HepG2 (cell line): ENCODE measurements around the gene RANBP17. TPM values are rescaled to one million over a fixed set of nuclear protein-coding genes. Genes with fewer than 3 reads are reported as not detected.

Source experiments
- ATAC-seq: fragments of 200-7000 bp; cut with Tn5 transposase; 3 replicates; pipeline ENCODE4 v1.9.1; 2020; ENCODE audit warnings: mild to moderate bottlenecking, moderate library complexity
- BruUV-seq: library from RNA; stranded (reverse); fragments of 400-500 nt; replicated peaks from 2 replicates; lab custom pipeline; 2021; lab: Mats Ljungman, UMichigan
- CTCF ChIA-PET: fragments of 300-600 bp; formaldehyde crosslinking; extraction: SDS; loops from one replicate; lab custom pipeline; 2021; ENCODE audit warnings: low total read pairs, inconsistent platforms, low intra/inter-chr PET ratio; lab: Yijun Ruan, JAX
- POLR2A ChIA-PET: fragments of 350-600 bp; sonication (Branson Sonifier 250); formaldehyde crosslinking; loops from one replicate; lab custom pipeline; 2020; ENCODE audit warnings: antibody characterized with exemption, inconsistent platforms; lab: Yijun Ruan, JAX
- DNase-seq: peaks from one replicate; pipeline ENCODE4 v3.0.0-alpha.2; 2015; ENCODE audit warnings: low spot score
- FAIRE-seq: peaks from 3 replicates; lab custom pipeline; 2011; peaks lifted over from hg19 to GRCh38; lab: Jason Lieb, UNC
- H2AFZ ChIP-seq: one replicate; pipeline ENCODE4 v1.6.1; 2011; ENCODE audit warnings: low read length, inconsistent platforms
- H3K27ac ChIP-seq: fragments of 300-600 bp; 3 replicates; pipeline ENCODE4 v1.8.0; 2011; ENCODE audit warnings: mixed run types, mild to moderate bottlenecking, mixed read lengths, low read length, inconsistent platforms; ENCODE audit not compliant: insufficient read depth; ENCODE audit errors: extremely low read length
- H3K27me3 ChIP-seq, 2 experiments: fragments of 200-600 bp in 1 of 2; 2 replicates in 1 of 2; 3 replicates in 1 of 2; pipeline versions ENCODE4 v1.6.0 to v1.8.0; 2011; ENCODE audit warnings: low read length in 2 of 2, mild to moderate bottlenecking in 2 of 2, moderate library complexity in 2 of 2, inconsistent platforms in 1 of 2; ENCODE audit not compliant: insufficient read depth in 2 of 2, control insufficient read depth in 1 of 2
- H3K36me3 ChIP-seq, 2 experiments: fragments of 200-600 bp in 1 of 2; replicated peaks in 1 of 2; 2 replicates in 1 of 2; 3 replicates in 1 of 2; pipeline versions ENCODE4 v1.5.1 to v1.8.0; 2011; ENCODE audit warnings: low read length in 2 of 2, inconsistent platforms in 1 of 2; ENCODE audit not compliant: insufficient read depth in 2 of 2, control insufficient read depth in 1 of 2
- H3K4me1 ChIP-seq: 2 replicates; pipeline ENCODE4 v1.5.1; 2012; ENCODE audit warnings: low read length, inconsistent platforms; ENCODE audit not compliant: insufficient read depth
- H3K4me2 ChIP-seq: 2 replicates; pipeline ENCODE4 v1.6.0; 2011; ENCODE audit warnings: low read depth, low read length, inconsistent platforms
- H3K4me3 ChIP-seq, 3 experiments: fragments of 200-600 bp in 1 of 3; sonication (generic), shearing (Covaris generic) in 1 of 3; replicated peaks in 1 of 3; 2 replicates each; pipeline ENCODE4 v1.5.1; 2011 to 2016; ENCODE audit warnings: low read length in 3 of 3, inconsistent platforms in 2 of 3, low read depth in 2 of 3, mild to moderate bottlenecking in 2 of 3, control low read depth in 1 of 3, mixed read lengths in 1 of 3; ENCODE audit not compliant: insufficient read depth in 1 of 3
- H3K79me2 ChIP-seq: one replicate; pipeline ENCODE4 v1.6.1; 2011; ENCODE audit warnings: low read length, inconsistent platforms; ENCODE audit not compliant: insufficient read depth
- H3K9ac ChIP-seq: 2 replicates; pipeline ENCODE4 v1.6.0; 2011; ENCODE audit warnings: mild to moderate bottlenecking, low read depth, low read length, inconsistent platforms; ENCODE audit not compliant: insufficient read depth
- H3K9me3 ChIP-seq: 2 replicates; pipeline ENCODE4 v1.5.1; 2012; ENCODE audit warnings: mild to moderate bottlenecking, low read length
- H4K20me1 ChIP-seq: 2 replicates; pipeline ENCODE4 v1.6.0; 2011; ENCODE audit warnings: inconsistent platforms, mild to moderate bottlenecking, low read length, moderate library complexity; ENCODE audit not compliant: insufficient read depth
- CTCF ChIP-seq: sonication (generic); formaldehyde crosslinking; IDR thresholded peaks from 2 replicates; pipeline ENCODE4 v1.5.0; 2020; ENCODE audit warnings: mild to moderate bottlenecking, missing genetic modification reagents, moderate library complexity
- DNMT3B ChIP-seq: conservative IDR thresholded peaks from 2 replicates; pipeline ENCODE4 v1.6.1; 2016; ENCODE audit warnings: missing biosample characterization, control low read depth
- STAG1 ChIP-seq: sonication (generic); formaldehyde crosslinking; IDR thresholded peaks from 2 replicates; pipeline ENCODE4 v1.4.0; 2020; ENCODE audit warnings: missing genetic modification reagents
- ZBTB49 ChIP-seq: sonication (generic); formaldehyde crosslinking; IDR thresholded peaks from 2 replicates; pipeline ENCODE4 v1.4.0; 2020; ENCODE audit warnings: missing genetic modification reagents, borderline replicate concordance
- ZNF547 ChIP-seq: sonication (generic); formaldehyde crosslinking; IDR thresholded peaks from 2 replicates; pipeline ENCODE4 v1.5.1; 2020; ENCODE audit warnings: mild to moderate bottlenecking, missing genetic modification reagents
- ZNF562 ChIP-seq: sonication (generic); formaldehyde crosslinking; IDR thresholded peaks from 2 replicates; pipeline ENCODE4 v1.8.0; 2022; ENCODE audit warnings: missing genetic modification reagents, borderline replicate concordance
- ZNF878 ChIP-seq: sonication (generic); formaldehyde crosslinking; IDR thresholded peaks from 2 replicates; pipeline ENCODE4 v1.8.1; 2023; ENCODE audit warnings: mild to moderate bottlenecking, missing genetic modification reagents, moderate library complexity
- WGBS: methylation state at CpG from one replicate; pipeline ENCODE4 v1.1.6; 2017; ENCODE audit warnings: low lambda C conversion rate; 5-methylcytosine and 5-hydroxymethylcytosine counted together
- in situ Hi-C: cut with HindIII; loops from 2 replicates; pipeline ENCODE4 v1.10.0; 2017; ENCODE audit warnings: low pct_unique_long_range_greater_than_20kb; ENCODE audit not compliant: extremely low pct_ligation_motif_present
- intact Hi-C: fragments of 100-400 bp; cut with micrococcal nuclease; formaldehyde crosslinking; loops from one replicate; pipeline ENCODE4 v1.10.0; 2022; ENCODE audit not compliant: unreplicated experiment
- polyA plus RNA-seq, 8 experiments: library from polyadenylated mRNA; depleted of rRNA in 3 of 8; stranded (reverse) in 7 of 8; unstranded in 1 of 8; fragments of >200 nt; fragmentation: Illumina TruSeq in 4 of 8; extraction: Trizol in 4 of 8; gene quantifications; 2 replicates each; pipeline versions ENCODE4 v1.2.1 to v1.2.3, GENCODE V29; 2011 to 2016; ENCODE audit warnings: low read depth in 4 of 8, missing spikeins in 1 of 8, mixed read lengths in 1 of 8; ENCODE audit not compliant: insufficient read depth in 1 of 8
- total RNA-seq, 5 experiments: library from RNA; depleted of rRNA; stranded (reverse); fragments of >200 nt; fragmentation: Illumina TruSeq; extraction: Trizol; gene quantifications; 2 replicates each; pipeline ENCODE4 v1.2.3, GENCODE V29; 2016; ENCODE audit warnings: low read depth in 1 of 5

The RANBP17 gene
- total and polyA plus RNA-seq, 2 of the 13 experiments (the other 11 are each of a cell fraction or from before 2014, with no cell fraction given) = not detected

DNA sequence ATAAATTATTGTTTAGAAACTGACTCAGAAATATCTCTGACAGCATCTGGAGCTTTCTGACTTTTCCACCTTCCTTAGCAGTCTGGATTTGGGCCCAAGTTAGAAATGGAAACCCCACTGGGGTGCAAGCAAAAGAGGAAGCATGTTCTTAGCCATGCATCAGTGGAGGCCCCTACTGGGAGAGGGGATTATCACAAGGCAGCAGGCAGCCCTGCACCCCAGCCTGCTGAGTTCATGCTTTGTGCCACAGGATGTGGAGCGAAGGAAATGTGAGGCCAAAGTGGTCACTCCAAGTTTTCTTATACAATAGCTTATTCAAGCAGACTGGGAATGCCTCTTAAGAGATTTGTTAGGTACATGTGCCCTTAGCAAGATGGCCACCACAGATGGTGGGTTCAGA, 300.8 kb downstream of the RANBP17 start:
- in situ Hi-C loops = no loop called here

More for the DNA sequence above, 300.8 kb downstream of the RANBP17 start:
- Histone ChIP-seq H3K9me3 (no peaks in the 10 kb centered on the region), H2AFZ (no peak overlapping the region), H3K4me2 (no peak overlapping the region), H3K27ac (no peak overlapping the region), H3K9ac (no peak overlapping the region), H4K20me1 (no peaks in the 10 kb centered on the region), H3K79me2 (no peaks in the 10 kb centered on the region), H3K4me3 (no peak overlapping the region), H3K36me3 (no peaks in the 10 kb centered on the region), H3K27me3 (no peaks in the 10 kb centered on the region), H3K4me1 (no peaks in the 10 kb centered on the region)
- 75% methylated on average over 1 of the region's 1 CpG for WGBS
- ATAC-seq = peak; percentile 79
- BruUV-seq = no TSS peak
- FAIRE-seq = no peak
- TF ChIP-seq STAG1 (CRISPR knock-in tag) (peak; percentile 13; the same call in 1 of the 2 replicates), CTCF (CRISPR knock-in tag) (peak; percentile 32), ZNF878 (CRISPR knock-in tag) (no peak), ZNF547 (CRISPR knock-in tag) (no peak), DNMT3B (CRISPR knock-in tag) (no peak), ZNF562 (CRISPR knock-in tag) (no peak), ZBTB49 (CRISPR knock-in tag) (no peak)
- POLR2A ChIA-PET = no interaction called here
- CTCF ChIA-PET = no interaction called here
- intact Hi-C loops = no loop called here
- no peak for DNase-seq
